ENCODE measurements around the gene RPL11.
"Not testable (repeated sequence)": the region's sequence is repeated elsewhere in the genome, so short reads cannot be mapped to it uniquely, and the experiment has no call there.

RPL11 gene

GRCh38 chr1:23727362-23727811 lies 35.8 kb downstream of the RPL11 start:
- ChIA-PET POLR2A (interaction anchor here (1.1 kb wide), 1 partner anchor 16 kb away, joined by 4 read pairs; the partner anchor contains the start of gene ELOA), CTCF (no interaction called here)
- TF ChIP-seq ARNT (IDR thresholded peaks at IDR 0.05) (no peak), L3MBTL2 (conservative IDR thresholded peaks at IDR 0.05) (no peak), FOXM1 (IDR thresholded peaks at IDR 0.05; ENCODE audit: borderline replicate concordance) (no peak), SP1 (IDR thresholded peaks at IDR 0.05) (no peak), NFRKB (IDR thresholded peaks at IDR 0.05) (no peak), HDGF (IDR thresholded peaks at IDR 0.05; ENCODE audit: borderline replicate concordance) (no peak), FOXA1 (IDR thresholded peaks at IDR 0.05) (no peak), PKNOX1 (IDR thresholded peaks at IDR 0.05) (no peak), ELF4 (IDR thresholded peaks at IDR 0.05) (no peak)
- no peak for DNase-seq (ENCODE audit: extremely low spot score)

GRCh38 chr1:23732363-23733224 lies 41.0 kb downstream of the RPL11 start:
- CTCF ChIA-PET = interaction anchor here (1.1 kb wide), 1 partner anchor 66 kb away, joined by 5 read pairs; no protein-coding TSS in a partner anchor
- DNase-seq (ENCODE audit: extremely low spot score) = no peak
- TF ChIP-seq FOXM1 (IDR thresholded peaks at IDR 0.05; ENCODE audit: borderline replicate concordance) (no peak), TARDBP (IDR thresholded peaks at IDR 0.05) (no peak), PKNOX1 (IDR thresholded peaks at IDR 0.05) (no peak), HDGF (IDR thresholded peaks at IDR 0.05; ENCODE audit: borderline replicate concordance) (no peak), L3MBTL2 (conservative IDR thresholded peaks at IDR 0.05) (no peak), SUZ12 (IDR thresholded peaks at IDR 0.05) (no peak), LEF1 (IDR thresholded peaks at IDR 0.05; ENCODE audit: borderline replicate concordance) (no peak), FOXK2 (IDR thresholded peaks at IDR 0.05) (no peak), SP1 (IDR thresholded peaks at IDR 0.05) (no peak), ZNF384 (IDR thresholded peaks at IDR 0.05) (no peak), BHLHE40 (IDR thresholded peaks at IDR 0.05; ENCODE audit: borderline replicate concordance) (no peak), FOXA1 (IDR thresholded peaks at IDR 0.05) (no peak), ELF4 (IDR thresholded peaks at IDR 0.05) (no peak), NFRKB (IDR thresholded peaks at IDR 0.05) (no peak), ARNT (IDR thresholded peaks at IDR 0.05) (no peak), CTBP1 (IDR thresholded peaks at IDR 0.05; ENCODE audit: borderline replicate concordance) (no peak)
- POLR2A ChIA-PET = no interaction called here

- CTCF ChIA-PET = interaction anchor here (1.1 kb wide), 1 partner anchor 65 kb away, joined by 5 read pairs; no protein-coding TSS in a partner anchor
- POLR2A ChIA-PET; DNase-seq (ENCODE audit: extremely low spot score): not testable (repeated sequence)
Measured at GRCh38 chr1:23733281-23733680, 41.7 kb downstream of the RPL11 start.

- DNase-seq (ENCODE audit: extremely low spot score) = no peak
- TF ChIP-seq SP1 (IDR thresholded peaks at IDR 0.05) (no peak), LEF1 (IDR thresholded peaks at IDR 0.05; ENCODE audit: borderline replicate concordance) (no peak), FOXA1 (IDR thresholded peaks at IDR 0.05) (no peak), FOXK2 (IDR thresholded peaks at IDR 0.05) (no peak), PKNOX1 (IDR thresholded peaks at IDR 0.05) (no peak), SUZ12 (IDR thresholded peaks at IDR 0.05) (no peak), HDGF (IDR thresholded peaks at IDR 0.05; ENCODE audit: borderline replicate concordance) (no peak), ZNF384 (IDR thresholded peaks at IDR 0.05) (no peak)
- ChIA-PET POLR2A (no interaction called here), CTCF (no interaction called here)
Measured at GRCh38 chr1:23736437-23737134, 45.0 kb downstream of the RPL11 start.

- no peak for DNase-seq (ENCODE audit: extremely low spot score)
- CTCF ChIA-PET = no interaction called here
- TF ChIP-seq L3MBTL2 (conservative IDR thresholded peaks at IDR 0.05) (no peak), HDGF (IDR thresholded peaks at IDR 0.05; ENCODE audit: borderline replicate concordance) (no peak), FOXM1 (IDR thresholded peaks at IDR 0.05; ENCODE audit: borderline replicate concordance) (no peak), SP1 (IDR thresholded peaks at IDR 0.05) (no peak), NFRKB (IDR thresholded peaks at IDR 0.05) (no peak), FOXA1 (IDR thresholded peaks at IDR 0.05) (no peak), CTBP1 (IDR thresholded peaks at IDR 0.05; ENCODE audit: borderline replicate concordance) (no peak), ZNF384 (IDR thresholded peaks at IDR 0.05) (no peak), PKNOX1 (IDR thresholded peaks at IDR 0.05) (no peak), SUZ12 (IDR thresholded peaks at IDR 0.05) (no peak), FOXK2 (IDR thresholded peaks at IDR 0.05) (no peak), LEF1 (IDR thresholded peaks at IDR 0.05; ENCODE audit: borderline replicate concordance) (no peak), TARDBP (IDR thresholded peaks at IDR 0.05) (no peak)
- POLR2A ChIA-PET = no interaction called here
Measured at GRCh38 chr1:23741609-23742008, 50.0 kb downstream of the RPL11 start.
